Stomach (tissue), 4 donors: ENCODE measurements around the gene CXCL3.

Source experiments
- EP300 ChIP-seq: sonication (generic); formaldehyde crosslinking; IDR thresholded peaks from one replicate; pipeline ENCODE4 v1.6.1; 2017; ENCODE audit warnings: antibody characterized with exemption
- POLR2A ChIP-seq, 4 donors: fragments of 450-650 bp; IDR thresholded peaks; one replicate each; pipeline ENCODE4 v1.6.1; 2016; ENCODE audit warnings: antibody characterized with exemption in 4 of 4, control low read depth in 2 of 4, mild to moderate bottlenecking in 1 of 4, moderate library complexity in 1 of 4
- POLR2AphosphoS5 ChIP-seq, 3 donors: sonication (generic); formaldehyde crosslinking; IDR thresholded peaks; one replicate each; pipeline ENCODE4 v1.6.1; 2016; ENCODE audit warnings: antibody characterized with exemption in 3 of 3
- TF ChIP-seq, protein P1 (sequence below), 7 experiments: fragments of 450-650 bp in 4 of 7; fragments of 200-600 bp in 3 of 7; sonication (generic) in 3 of 7; IDR thresholded peaks; one replicate each; pipeline ENCODE4 v1.5.1; 2016 to 2019; ENCODE audit warnings: antibody characterized with exemption in 7 of 7, control low read depth in 2 of 7, mild to moderate bottlenecking in 1 of 7

DNA sequence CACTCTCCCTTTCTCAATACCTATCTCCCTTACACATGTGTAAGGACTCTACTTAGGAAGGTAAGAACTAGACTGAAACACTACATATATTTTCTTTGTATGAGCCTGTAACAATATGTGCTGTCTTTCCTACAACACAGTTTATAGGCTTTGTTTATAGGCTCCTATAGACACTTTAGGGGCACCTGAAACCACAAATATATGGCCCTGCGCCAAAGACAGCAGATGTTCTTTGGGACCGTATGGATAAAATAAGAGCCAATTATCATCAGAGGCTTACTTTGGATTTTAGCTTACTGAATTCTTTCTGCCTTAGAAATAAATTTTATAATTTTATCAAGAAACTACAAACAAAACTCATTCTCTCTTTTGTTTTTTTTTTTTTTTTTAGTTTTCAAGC is 16.6 kb upstream of the CXCL3 start:
- TF ChIP-seq, protein P1, sequence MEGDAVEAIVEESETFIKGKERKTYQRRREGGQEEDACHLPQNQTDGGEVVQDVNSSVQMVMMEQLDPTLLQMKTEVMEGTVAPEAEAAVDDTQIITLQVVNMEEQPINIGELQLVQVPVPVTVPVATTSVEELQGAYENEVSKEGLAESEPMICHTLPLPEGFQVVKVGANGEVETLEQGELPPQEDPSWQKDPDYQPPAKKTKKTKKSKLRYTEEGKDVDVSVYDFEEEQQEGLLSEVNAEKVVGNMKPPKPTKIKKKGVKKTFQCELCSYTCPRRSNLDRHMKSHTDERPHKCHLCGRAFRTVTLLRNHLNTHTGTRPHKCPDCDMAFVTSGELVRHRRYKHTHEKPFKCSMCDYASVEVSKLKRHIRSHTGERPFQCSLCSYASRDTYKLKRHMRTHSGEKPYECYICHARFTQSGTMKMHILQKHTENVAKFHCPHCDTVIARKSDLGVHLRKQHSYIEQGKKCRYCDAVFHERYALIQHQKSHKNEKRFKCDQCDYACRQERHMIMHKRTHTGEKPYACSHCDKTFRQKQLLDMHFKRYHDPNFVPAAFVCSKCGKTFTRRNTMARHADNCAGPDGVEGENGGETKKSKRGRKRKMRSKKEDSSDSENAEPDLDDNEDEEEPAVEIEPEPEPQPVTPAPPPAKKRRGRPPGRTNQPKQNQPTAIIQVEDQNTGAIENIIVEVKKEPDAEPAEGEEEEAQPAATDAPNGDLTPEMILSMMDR (IDR thresholded peaks at IDR 0.05): no peak
- TF ChIP-seq POLR2A (IDR thresholded peaks at IDR 0.05) (no peak), POLR2AphosphoS5 (IDR thresholded peaks at IDR 0.05) (no peak), EP300 (no peak)
